Left ventricle myocardium inferior (tissue), 1 donor: ENCODE data around the gene TBC1D14. TPM values are rescaled to one million over a fixed set of nuclear protein-coding genes. Genes with fewer than 3 reads are reported as not detected.

ENCODE experiments used
- DNase-seq: peaks from one replicate; pipeline ENCODE4 v3.0.0-alpha.2; 2020
- H3K27ac ChIP-seq: fragments of 200-600 bp; replicated peaks from 2 replicates; pipeline ENCODE4 v1.8.0; 2021
- H3K27me3 ChIP-seq: fragments of 200-600 bp; 2 replicates; pipeline ENCODE4 v1.8.0; 2021; ENCODE audit warnings: low read depth
- H3K36me3 ChIP-seq: fragments of 200-600 bp; 2 replicates; pipeline ENCODE4 v1.8.0; 2021
- H3K4me1 ChIP-seq: fragments of 200-600 bp; 2 replicates; pipeline ENCODE4 v1.8.0; 2021
- H3K4me3 ChIP-seq: fragments of 200-600 bp; 2 replicates; pipeline ENCODE4 v1.8.0; 2021; ENCODE audit warnings: mild to moderate bottlenecking, moderate library complexity
- H3K9me3 ChIP-seq: fragments of 200-600 bp; replicated peaks from 2 replicates; pipeline ENCODE4 v1.8.0; 2021
- intact Hi-C: fragments of 100-400 bp; cut with micrococcal nuclease; formaldehyde crosslinking; loops from one replicate; pipeline ENCODE4 v1.11.0; 2022
- total RNA-seq: library from RNA; stranded (reverse); fragmentation: NEBNext Ultra II Directional; extraction: Animal tissue kit (Norgen Biotek cat#: 25700); gene quantifications from one replicate; pipeline ENCODE4 v1.2.1, GENCODE V29; 2021
- TF ChIP-seq, protein P1 (sequence below): fragments of 200-600 bp; IDR thresholded peaks from 2 replicates; pipeline ENCODE4 v1.8.0; 2021; ENCODE audit warnings: antibody characterized with exemption, mild to moderate bottlenecking, borderline replicate concordance
- donor health status: DM: no; HTN: yes; CAD: no; lungs with severe emphysema.

The TBC1D14 gene
- total RNA-seq, 1 donor from 2014 or later: 36.1 TPM

GRCh38 chr4:7059662-7060061 lies 150.0 kb downstream of the TBC1D14 start:
- no peak overlapping the region for H3K4me3 ChIP-seq
- TF ChIP-seq, protein P1, sequence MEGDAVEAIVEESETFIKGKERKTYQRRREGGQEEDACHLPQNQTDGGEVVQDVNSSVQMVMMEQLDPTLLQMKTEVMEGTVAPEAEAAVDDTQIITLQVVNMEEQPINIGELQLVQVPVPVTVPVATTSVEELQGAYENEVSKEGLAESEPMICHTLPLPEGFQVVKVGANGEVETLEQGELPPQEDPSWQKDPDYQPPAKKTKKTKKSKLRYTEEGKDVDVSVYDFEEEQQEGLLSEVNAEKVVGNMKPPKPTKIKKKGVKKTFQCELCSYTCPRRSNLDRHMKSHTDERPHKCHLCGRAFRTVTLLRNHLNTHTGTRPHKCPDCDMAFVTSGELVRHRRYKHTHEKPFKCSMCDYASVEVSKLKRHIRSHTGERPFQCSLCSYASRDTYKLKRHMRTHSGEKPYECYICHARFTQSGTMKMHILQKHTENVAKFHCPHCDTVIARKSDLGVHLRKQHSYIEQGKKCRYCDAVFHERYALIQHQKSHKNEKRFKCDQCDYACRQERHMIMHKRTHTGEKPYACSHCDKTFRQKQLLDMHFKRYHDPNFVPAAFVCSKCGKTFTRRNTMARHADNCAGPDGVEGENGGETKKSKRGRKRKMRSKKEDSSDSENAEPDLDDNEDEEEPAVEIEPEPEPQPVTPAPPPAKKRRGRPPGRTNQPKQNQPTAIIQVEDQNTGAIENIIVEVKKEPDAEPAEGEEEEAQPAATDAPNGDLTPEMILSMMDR: no peak
- no peaks in the 10 kb centered on the region for H3K27me3 ChIP-seq
- intact Hi-C loops: loop anchor here (10.0 kb wide), 1 partner anchor 335 kb away; no protein-coding TSS in a partner anchor
- no peak for DNase-seq
- no peak overlapping the region for H3K27ac ChIP-seq
- no peaks in the 10 kb centered on the region for H3K9me3 ChIP-seq
- H3K36me3 ChIP-seq: peaks cover 84% of the 10 kb centered on the region
- peaks cover 22% of the 10 kb centered on the region for H3K4me1 ChIP-seq

DNA sequence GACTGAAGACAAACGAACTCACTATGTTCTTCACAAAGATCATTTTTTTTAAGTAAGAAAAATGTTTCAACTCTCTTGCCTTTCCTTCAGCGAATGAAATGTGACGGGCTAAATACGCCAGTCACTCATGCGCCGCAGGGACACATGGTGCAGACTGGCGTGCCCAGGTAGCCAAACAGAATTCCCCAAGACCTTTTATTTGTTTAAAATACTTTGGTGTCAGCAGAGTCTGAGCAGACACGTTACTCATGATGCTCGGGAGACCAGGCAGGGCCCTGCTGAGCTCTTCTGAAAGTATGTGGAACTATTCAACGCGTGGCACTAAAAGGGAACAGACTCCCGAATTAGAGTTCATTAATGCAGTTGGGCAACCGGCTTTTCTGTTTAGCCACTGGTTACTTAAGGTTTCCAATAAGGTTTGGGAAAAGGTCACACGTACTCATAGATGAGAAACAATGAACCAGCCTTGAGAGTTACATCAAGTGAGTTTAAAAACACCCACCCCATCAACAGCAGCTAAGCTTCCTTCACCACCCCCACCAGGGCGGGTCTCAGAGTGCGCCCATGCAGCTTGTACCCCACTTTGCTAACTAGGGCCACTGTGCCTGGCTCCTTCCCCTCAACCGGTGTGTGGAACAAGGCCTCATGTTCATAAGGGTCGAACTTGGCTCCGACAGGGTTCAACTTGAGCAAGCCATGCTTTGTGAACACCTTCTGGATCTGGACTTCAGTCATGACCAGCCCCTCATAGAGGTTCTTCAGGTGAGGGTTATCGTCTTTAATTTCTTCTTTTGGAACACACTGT lies 150.9 kb downstream of the TBC1D14 start:
- peaks cover 22% of the 10 kb centered on the region for H3K4me1 ChIP-seq
- no peak overlapping the region for H3K27ac ChIP-seq
- no peaks in the 10 kb centered on the region for H3K9me3 ChIP-seq
- H3K27me3 ChIP-seq: no peaks in the 10 kb centered on the region
- peaks cover 75% of the 10 kb centered on the region for H3K36me3 ChIP-seq
- no peak for DNase-seq
- H3K4me3 ChIP-seq: no peak overlapping the region
- TF ChIP-seq, protein P1: no peak
- intact Hi-C loops: no loop called here

DNA sequence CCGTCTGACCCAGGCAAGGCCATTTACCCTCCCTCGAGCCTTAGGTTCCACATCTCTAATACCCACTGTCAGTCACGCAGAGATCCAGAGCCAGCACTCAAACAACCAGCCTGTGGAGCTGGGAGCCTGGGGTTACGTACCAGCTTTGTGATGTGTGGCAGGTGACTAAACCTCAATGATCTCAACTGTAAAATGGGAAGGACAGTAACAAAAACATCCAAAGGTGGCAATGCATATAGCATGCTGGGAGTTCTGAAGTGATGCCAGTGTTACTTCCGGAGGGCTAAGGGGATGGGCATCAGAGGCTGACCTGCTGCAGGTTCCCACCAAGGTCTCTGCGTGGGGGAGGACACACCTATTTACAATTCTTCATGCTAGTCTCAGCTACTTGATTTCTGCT lies 152.2 kb downstream of the TBC1D14 start:
- intact Hi-C loops: no loop called here
- no peaks in the 10 kb centered on the region for H3K27me3 ChIP-seq
- H3K4me1 ChIP-seq: peaks cover 33% of the 10 kb centered on the region
- H3K9me3 ChIP-seq: no peaks in the 10 kb centered on the region
- H3K27ac ChIP-seq: no peak overlapping the region
- H3K4me3 ChIP-seq: no peak overlapping the region
- H3K36me3 ChIP-seq: peaks cover 62% of the 10 kb centered on the region
- TF ChIP-seq, protein P1: no peak
- DNase-seq: no peak

DNA sequence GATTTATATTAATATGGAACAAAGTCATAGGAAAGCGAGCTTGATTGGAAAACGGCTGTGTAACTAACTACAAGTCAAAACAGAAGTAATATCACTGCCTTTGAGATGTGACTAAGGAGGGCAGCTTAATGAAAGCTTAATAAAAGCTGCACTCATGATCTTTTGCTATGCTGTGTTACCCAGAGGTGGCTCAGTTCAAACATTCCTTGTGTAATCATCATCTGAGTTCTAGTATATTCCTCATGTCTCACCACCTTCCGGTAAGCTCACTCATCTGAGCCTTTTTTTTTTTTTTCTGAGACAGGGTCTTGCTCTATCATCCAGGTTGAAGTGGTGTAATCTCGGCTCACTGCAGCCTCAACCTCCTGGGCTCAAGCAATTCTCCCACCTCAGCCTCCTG lies 153.2 kb downstream of the TBC1D14 start:
- no peaks in the 10 kb centered on the region for H3K27me3 ChIP-seq
- DNase-seq: no peak
- H3K4me3 ChIP-seq: no peak overlapping the region
- peaks cover 53% of the 10 kb centered on the region for H3K36me3 ChIP-seq
- TF ChIP-seq, protein P1: no peak
- H3K27ac ChIP-seq: no peak overlapping the region
- intact Hi-C loops: no loop called here
- H3K9me3 ChIP-seq: no peaks in the 10 kb centered on the region
- peaks cover 41% of the 10 kb centered on the region for H3K4me1 ChIP-seq

DNA sequence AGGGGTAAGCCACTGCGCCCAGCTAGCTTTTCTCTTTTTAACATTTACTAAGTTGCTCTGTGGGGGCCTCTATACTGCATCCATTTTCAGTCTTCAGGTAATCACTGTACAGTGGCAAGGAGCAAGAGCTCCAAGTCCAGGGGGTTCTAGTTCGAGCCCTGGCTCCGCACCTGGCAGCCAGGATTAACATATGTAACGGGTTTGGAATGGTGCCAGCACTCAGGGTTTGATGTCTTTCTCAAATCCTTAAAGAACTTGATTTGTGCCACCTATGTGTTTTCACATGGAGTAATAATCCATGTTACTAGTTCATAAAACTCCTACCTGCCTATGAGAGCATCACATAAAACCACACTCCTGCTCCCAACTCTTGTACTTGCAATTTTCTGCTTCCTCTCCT lies 153.7 kb downstream of the TBC1D14 start:
- Histone ChIP-seq H3K27me3 (no peaks in the 10 kb centered on the region), H3K4me1 (peaks cover 37% of the 10 kb centered on the region), H3K9me3 (no peaks in the 10 kb centered on the region), H3K27ac (no peak overlapping the region), H3K36me3 (peaks cover 49% of the 10 kb centered on the region), H3K4me3 (no peak overlapping the region)
- TF ChIP-seq, protein P1: no peak
- DNase-seq: no peak
- intact Hi-C loops: no loop called here
